Measurements from ENCODE around the gene ZNF200. TPM values are rescaled to one million over a fixed set of nuclear protein-coding genes. Genes with fewer than 3 reads are reported as not detected.

The ZNF200 gene
- total and polyA plus RNA-seq, 2 of the 13 experiments (the other 11 are each of a cell fraction or from before 2014, with no cell fraction given), result 3.5 to 16.5 TPM

- TF ChIP-seq CTCF (CRISPR knock-in tag; IDR thresholded peaks at IDR 0.05), result 0 out of 2 replicates have a peak, but pooled peaks have one; percentile 10
- TF ChIP-seq YEATS2 (CRISPR knock-in tag; IDR thresholded peaks at IDR 0.05; ENCODE audit: borderline replicate concordance), result peak; percentile 29; the same call in 1 of the 2 replicates
- 0 out of 2 replicates have a peak, but pooled peaks have one; percentile 13 for TF ChIP-seq ZBTB43 (CRISPR knock-in tag; conservative IDR thresholded peaks at IDR 0.05)
- TF ChIP-seq ZNF577 (CRISPR knock-in tag; IDR thresholded peaks at IDR 0.05; ENCODE audit: borderline replicate concordance, low read depth), result no peak
- TF ChIP-seq FOXJ3 (CRISPR knock-in tag; IDR thresholded peaks at IDR 0.05; ENCODE audit: borderline replicate concordance), result 0 out of 2 replicates have a peak, but pooled peaks have one; percentile 29
- TF ChIP-seq ZNF784 (CRISPR knock-in tag; IDR thresholded peaks at IDR 0.05; ENCODE audit: borderline replicate concordance), result peak; percentile 72; the same call in 1 of the 2 replicates
- no peak for TF ChIP-seq NCOA5 (CRISPR knock-in tag; IDR thresholded peaks at IDR 0.05)
- peak; percentile 37; the same call in 1 of the 2 replicates for TF ChIP-seq ZNF746 (CRISPR knock-in tag; IDR thresholded peaks at IDR 0.05)
- 0 out of 2 replicates have a peak, but pooled peaks have one; percentile 6 for TF ChIP-seq ZNF670 (CRISPR knock-in tag; IDR thresholded peaks at IDR 0.05; ENCODE audit: borderline replicate concordance)
- TF ChIP-seq DR1 (CRISPR knock-in tag; IDR thresholded peaks at IDR 0.05), result 0 out of 2 replicates have a peak, but pooled peaks have one; percentile 31
- TF ChIP-seq GATAD2A (CRISPR knock-in tag; IDR thresholded peaks at IDR 0.05), result peak; percentile 60; the same call in 1 of the 2 replicates
- TF ChIP-seq STAG1 (CRISPR knock-in tag; IDR thresholded peaks at IDR 0.05), result no peak
- TF ChIP-seq GMEB2 (CRISPR knock-in tag; IDR thresholded peaks at IDR 0.05; ENCODE audit: low read depth), result no peak
- TF ChIP-seq RNF2 (conservative IDR thresholded peaks at IDR 0.05; ENCODE audit: low read depth), result 0 out of 2 replicates have a peak, but pooled peaks have one; percentile 34
- peak; percentile 27 for TF ChIP-seq ZNF781 (CRISPR knock-in tag; IDR thresholded peaks at IDR 0.05; ENCODE audit: borderline replicate concordance, not compliant biosample characterization)
- TF ChIP-seq CSRNP1 (CRISPR knock-in tag; IDR thresholded peaks at IDR 0.05), result 0 out of 2 replicates have a peak, but pooled peaks have one; percentile 8
These were observed 52.1 kb downstream of the ZNF200 start (continued) for GRCh38 chr16:3182608-3183444.

Data from HepG2 (cell line).